ENCODE results near the gene TUFT1. TPM values are rescaled to one million over a fixed set of nuclear protein-coding genes. Genes with fewer than 3 reads are reported as not detected.

Gene TUFT1
- total and polyA plus RNA-seq, 2 of the 4 experiments (the other 2 are of a cell fraction): 21.2 to 30.3 TPM

GRCh38 chr1:151504759-151505158, 35.4 kb upstream of the TUFT1 start:
- Histone ChIP-seq H4K20me1 (ENCODE audit: insufficient read depth, low read length) (no peaks in the 10 kb centered on the region), H3K27ac (ENCODE audit: insufficient read depth, low read length) (no peak overlapping the region), H4K91ac (ENCODE audit: insufficient read depth, low read depth, low read length) (no peak overlapping the region), H4K8ac (ENCODE audit: low read depth in 2 of 2, low read length in 2 of 2) (no peak overlapping the region), H3K4me2 (ENCODE audit: low read depth, low read length) (no peak overlapping the region), H3K23ac (ENCODE audit: low read depth, low read length) (no peak overlapping the region), H3K9me1 (ENCODE audit: insufficient read depth, low read length) (no peaks in the 10 kb centered on the region; the same call in 1 of the 2 replicates), H4K5ac (ENCODE audit: low read depth, low read length) (no peak overlapping the region), H3K27me3 (ENCODE audit: control insufficient read depth, insufficient read depth, low read length) (peaks cover 15% of the 10 kb centered on the region; the same call in 1 of the 2 replicates), H3K4ac (ENCODE audit: low read depth, low read length) (no peak overlapping the region), H3K14ac (replicated peaks; ENCODE audit: low read depth, low read length) (no peak overlapping the region), H3K4me1 (ENCODE audit: control insufficient read depth, insufficient read depth, low read length) (peaks cover 1% of the 10 kb centered on the region; the same call in 1 of the 2 replicates), H2AFZ (replicated peaks; ENCODE audit: low read length, poor library complexity) (no peak overlapping the region), H2AK5ac (ENCODE audit: low read depth, low read length) (no peak overlapping the region), H3K36me3 (ENCODE audit: control insufficient read depth, insufficient read depth, low read length) (no peaks in the 10 kb centered on the region), H3K18ac (ENCODE audit: low read depth, low read length) (no peak overlapping the region), H2AK9ac (replicated peaks; ENCODE audit: low read depth, low read length, poor library complexity) (no peak overlapping the region), H3K9ac (ENCODE audit: low read depth, low read length) (no peak overlapping the region), H3K9me3 (ENCODE audit: control insufficient read depth, insufficient read depth, low read length) (no peaks in the 10 kb centered on the region), H2BK20ac (ENCODE audit: low read depth, low read length) (no peak overlapping the region), H3K4me3 (ENCODE audit: insufficient read depth, low read depth, low read length) (no peak overlapping the region), H2BK5ac (ENCODE audit: low read depth, low read length, poor library complexity, severe bottlenecking) (no peak overlapping the region), H3K56ac (ENCODE audit: extremely low read depth, insufficient read depth, low read length) (no peak overlapping the region), H2BK120ac (ENCODE audit: low read depth, low read length) (no peak overlapping the region), H2BK15ac (ENCODE audit: low read depth, low read length) (no peak overlapping the region), H3K79me1 (ENCODE audit: low read depth in 1 of 2, low read length in 2 of 2) (no peaks in the 10 kb centered on the region)
- in situ Hi-C loops (cut with MboI; ENCODE audit: low sequenced_read_pairs): no loop called here
- dilution Hi-C loops (cut with HindIII; ENCODE audit: low sequenced_read_pairs, unreplicated experiment): no loop called here
- no TSS peak for BruUV-seq (replicated peaks)
- no CpG with 5 or more reads among the region's 4 CpGs for WGBS, 2 experiments (ENCODE audit: extremely low coverage in 2 of 2, insufficient read length in 1 of 2)
- ATAC-seq (ENCODE audit: low read depth) (no peak; the same call in 1 of the 2 replicates), DNase-seq (no peak)
- intact Hi-C loops (cut with micrococcal nuclease): no loop called here
- CTCF ChIA-PET: no interaction called here
- TF ChIP-seq RFX5 (IDR thresholded peaks at IDR 0.05; ENCODE audit: low read depth, low read length) (no peak), USF2 (IDR thresholded peaks at IDR 0.05; ENCODE audit: low read depth, low read length) (no peak), FOS (IDR thresholded peaks at IDR 0.05; ENCODE audit: low read depth, low read length) (no peak), CEBPB (IDR thresholded peaks at IDR 0.05; ENCODE audit: low read depth, low read length) (no peak), MAFK (IDR thresholded peaks at IDR 0.05; ENCODE audit: low read depth, low read length) (no peak), MXI1 (IDR thresholded peaks at IDR 0.05; ENCODE audit: borderline replicate concordance, low read depth, low read length) (no peak), NFE2L2 (IDR thresholded peaks at IDR 0.05; ENCODE audit: low read depth, low read length) (no peak), SMC3 (IDR thresholded peaks at IDR 0.05; ENCODE audit: low read depth, low read length) (no peak), ELK1 (IDR thresholded peaks at IDR 0.05; ENCODE audit: borderline replicate concordance, low read depth, low read length) (no peak), CHD1 (IDR thresholded peaks at IDR 0.05; ENCODE audit: low read depth, low read length) (no peak), MAZ (IDR thresholded peaks at IDR 0.05; ENCODE audit: borderline replicate concordance, low read depth, low read length) (no peak)
- TF ChIP-seq, protein P1, sequence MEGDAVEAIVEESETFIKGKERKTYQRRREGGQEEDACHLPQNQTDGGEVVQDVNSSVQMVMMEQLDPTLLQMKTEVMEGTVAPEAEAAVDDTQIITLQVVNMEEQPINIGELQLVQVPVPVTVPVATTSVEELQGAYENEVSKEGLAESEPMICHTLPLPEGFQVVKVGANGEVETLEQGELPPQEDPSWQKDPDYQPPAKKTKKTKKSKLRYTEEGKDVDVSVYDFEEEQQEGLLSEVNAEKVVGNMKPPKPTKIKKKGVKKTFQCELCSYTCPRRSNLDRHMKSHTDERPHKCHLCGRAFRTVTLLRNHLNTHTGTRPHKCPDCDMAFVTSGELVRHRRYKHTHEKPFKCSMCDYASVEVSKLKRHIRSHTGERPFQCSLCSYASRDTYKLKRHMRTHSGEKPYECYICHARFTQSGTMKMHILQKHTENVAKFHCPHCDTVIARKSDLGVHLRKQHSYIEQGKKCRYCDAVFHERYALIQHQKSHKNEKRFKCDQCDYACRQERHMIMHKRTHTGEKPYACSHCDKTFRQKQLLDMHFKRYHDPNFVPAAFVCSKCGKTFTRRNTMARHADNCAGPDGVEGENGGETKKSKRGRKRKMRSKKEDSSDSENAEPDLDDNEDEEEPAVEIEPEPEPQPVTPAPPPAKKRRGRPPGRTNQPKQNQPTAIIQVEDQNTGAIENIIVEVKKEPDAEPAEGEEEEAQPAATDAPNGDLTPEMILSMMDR (conservative IDR thresholded peaks at IDR 0.05; ENCODE audit: low read depth, low read length): no peak
- POLR2A ChIA-PET (ENCODE audit: unreplicated experiment): no interaction called here
